ENCODE measurements around the gene PMP22. TPM values are rescaled to one million over a fixed set of nuclear protein-coding genes. Genes with fewer than 3 reads are reported as not detected.

The PMP22 gene
- total and polyA plus RNA-seq, 2 of the 13 experiments (the other 11 are each of a cell fraction or from before 2014, with no cell fraction given): 5.7 to 6.2 TPM

GRCh38 chr17:15284107-15284506, 19.0 kb upstream of the PMP22 start:
- no peak overlapping the region for H3K4me3 ChIP-seq (replicated peaks in 1 of 3; ENCODE audit: insufficient read depth in 1 of 3, low read depth in 2 of 3, low read length in 3 of 3)
- 0 out of 5 replicates have a peak, but pooled peaks cover 0 to 2% of the 10 kb centered on the region in 2 experiments for H3K27me3 ChIP-seq (ENCODE audit: control insufficient read depth in 1 of 2, insufficient read depth in 2 of 2, low read length in 2 of 2)
- no peaks in the 10 kb centered on the region for H4K20me1 ChIP-seq (ENCODE audit: insufficient read depth, low read length)
- no peak overlapping the region for H2AFZ ChIP-seq (ENCODE audit: low read length)
- no peaks in the 10 kb centered on the region for H3K36me3 ChIP-seq (replicated peaks in 1 of 2; ENCODE audit: control insufficient read depth in 1 of 2, insufficient read depth in 2 of 2, low read length in 2 of 2)
- intact Hi-C loops (cut with micrococcal nuclease; ENCODE audit: unreplicated experiment) (no loop called here), in situ Hi-C loops (cut with HindIII; ENCODE audit: extremely low pct_ligation_motif_present, low pct_unique_long_range_greater_than_20kb) (loop anchor here (10.0 kb wide), 1 partner anchor 61 kb away; the partner anchor contains the start of gene TEKT3)
- H3K79me2 ChIP-seq (ENCODE audit: insufficient read depth, low read length): no peaks in the 10 kb centered on the region
- no peak for ATAC-seq
- H3K4me1 ChIP-seq (ENCODE audit: insufficient read depth, low read length): no peaks in the 10 kb centered on the region
- 15% methylated on average over 6 of the region's 6 CpGs for WGBS (ENCODE audit: low lambda C conversion rate)
- FAIRE-seq: no peak
- H3K4me2 ChIP-seq (ENCODE audit: low read depth, low read length): no peak overlapping the region
- no peak for DNase-seq (ENCODE audit: low spot score)
- H3K9me3 ChIP-seq (ENCODE audit: low read length): no peaks in the 10 kb centered on the region
- no peak overlapping the region for H3K27ac ChIP-seq (ENCODE audit: extremely low read length, insufficient read depth, low read length)
- no peak overlapping the region for H3K9ac ChIP-seq (ENCODE audit: insufficient read depth, low read depth, low read length)
- TF ChIP-seq, protein P1, sequence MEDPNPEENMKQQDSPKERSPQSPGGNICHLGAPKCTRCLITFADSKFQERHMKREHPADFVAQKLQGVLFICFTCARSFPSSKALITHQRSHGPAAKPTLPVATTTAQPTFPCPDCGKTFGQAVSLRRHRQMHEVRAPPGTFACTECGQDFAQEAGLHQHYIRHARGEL (CRISPR knock-in tag; IDR thresholded peaks at IDR 0.05): no peak
- TF ChIP-seq HOXA3 (CRISPR knock-in tag; IDR thresholded peaks at IDR 0.05) (no peak), ZNF616 (CRISPR knock-in tag; IDR thresholded peaks at IDR 0.05; ENCODE audit: low read depth) (no peak), CBX1 (IDR thresholded peaks at IDR 0.05; ENCODE audit: low read depth) (no peak), ZNF292 (CRISPR knock-in tag; IDR thresholded peaks at IDR 0.05; ENCODE audit: borderline replicate concordance, low read depth) (no peak), ZNF18 (CRISPR knock-in tag; IDR thresholded peaks at IDR 0.05; ENCODE audit: insufficient replicate concordance) (no peak), ZBTB4 (CRISPR knock-in tag; IDR thresholded peaks at IDR 0.05; ENCODE audit: borderline replicate concordance) (no peak), ZNF660 (CRISPR knock-in tag; IDR thresholded peaks at IDR 0.05; ENCODE audit: borderline replicate concordance, low read depth) (no peak), GLI4 (CRISPR knock-in tag; IDR thresholded peaks at IDR 0.05; ENCODE audit: borderline replicate concordance) (no peak), ZNF841 (CRISPR knock-in tag; IDR thresholded peaks at IDR 0.05; ENCODE audit: borderline replicate concordance) (no peak), MTF2 (CRISPR knock-in tag; IDR thresholded peaks at IDR 0.05; ENCODE audit: borderline replicate concordance) (no peak), POGZ (CRISPR knock-in tag; IDR thresholded peaks at IDR 0.05) (no peak), ZNF570 (CRISPR knock-in tag; IDR thresholded peaks at IDR 0.05; ENCODE audit: borderline replicate concordance) (no peak), ZNF337 (CRISPR knock-in tag; IDR thresholded peaks at IDR 0.05; ENCODE audit: borderline replicate concordance, low read depth) (no peak), KLF13 (CRISPR knock-in tag; IDR thresholded peaks at IDR 0.05) (no peak), TOPORS (CRISPR knock-in tag; IDR thresholded peaks at IDR 0.05) (no peak), ZNF703 (CRISPR knock-in tag; IDR thresholded peaks at IDR 0.05; ENCODE audit: borderline replicate concordance) (no peak)
- ChIA-PET CTCF (ENCODE audit: low intra/inter-chr PET ratio, low total read pairs) (no interaction called here), POLR2A (no interaction called here)
- no TSS peak for BruUV-seq (replicated peaks)

Data from HepG2 (cell line).